Keratinocyte (primary cell): ENCODE data around the gene KCNC3. TPM values are rescaled to one million over a fixed set of nuclear protein-coding genes. Genes with fewer than 3 reads are reported as not detected.

Source experiments
- DNase-seq: peaks from one replicate; pipeline ENCODE4 v3.0.0-alpha.2; 2011; ENCODE audit warnings: low read depth, missing footprints, low spot score
- FAIRE-seq: peaks from 2 replicates; lab custom pipeline; 2011; peaks lifted over from hg19 to GRCh38; lab: Jason Lieb, UNC
- H2AFZ ChIP-seq: 2 replicates; pipeline ENCODE4 v1.6.0; 2012; ENCODE audit warnings: low read length, control low read depth, inconsistent platforms; ENCODE audit not compliant: control insufficient read depth
- H3K27ac ChIP-seq: 2 replicates; pipeline ENCODE4 v1.5.1; 2011; ENCODE audit warnings: low read length; ENCODE audit not compliant: control insufficient read depth, insufficient read depth
- H3K27me3 ChIP-seq: 3 replicates; pipeline ENCODE4 v1.6.0; 2011; ENCODE audit warnings: low read length; ENCODE audit not compliant: control insufficient read depth, insufficient read depth; ENCODE audit errors: extremely low read depth
- H3K36me3 ChIP-seq, 2 experiments: 2 replicates in 1 of 2; 3 replicates in 1 of 2; pipeline ENCODE4 v1.5.1; 2011; ENCODE audit warnings: low read length in 2 of 2, mild to moderate bottlenecking in 1 of 2; ENCODE audit not compliant: control insufficient read depth in 2 of 2, insufficient read depth in 2 of 2; ENCODE audit errors: extremely low read depth in 1 of 2
- H3K4me1 ChIP-seq: 3 replicates; pipeline ENCODE4 v1.5.1; 2011; ENCODE audit warnings: low read length; ENCODE audit not compliant: control insufficient read depth, insufficient read depth; ENCODE audit errors: extremely low read depth
- H3K4me2 ChIP-seq: 3 replicates; pipeline ENCODE4 v1.6.0; 2011; ENCODE audit warnings: low read depth, low read length; ENCODE audit not compliant: control insufficient read depth, insufficient read depth; ENCODE audit errors: extremely low read depth
- H3K4me3 ChIP-seq, 3 experiments: fragments of 200-600 bp in 1 of 3; sonication (generic) in 1 of 3; 2 replicates in 2 of 3; 3 replicates in 1 of 3; pipeline ENCODE4 v1.5.1; 2011 to 2016; ENCODE audit warnings: low read length in 3 of 3, mild to moderate bottlenecking in 3 of 3, control low read depth in 2 of 3, inconsistent platforms in 1 of 3, low read depth in 1 of 3, mixed read lengths in 1 of 3, mixed run types in 1 of 3, moderate library complexity in 1 of 3; ENCODE audit not compliant: control insufficient read depth in 2 of 3, insufficient read depth in 2 of 3; ENCODE audit errors: extremely low read depth in 1 of 3
- H3K79me2 ChIP-seq: 2 replicates; pipeline ENCODE4 v1.6.0; 2012; ENCODE audit warnings: low read length; ENCODE audit not compliant: control insufficient read depth, insufficient read depth
- H3K9ac ChIP-seq: 3 replicates; pipeline ENCODE4 v1.6.0; 2011; ENCODE audit warnings: low read length; ENCODE audit not compliant: control insufficient read depth, insufficient read depth; ENCODE audit errors: extremely low read depth
- H3K9me1 ChIP-seq: 3 replicates; pipeline ENCODE4 v1.6.0; 2011; ENCODE audit warnings: low read length; ENCODE audit not compliant: control insufficient read depth, insufficient read depth; ENCODE audit errors: extremely low read depth
- H3K9me3 ChIP-seq: 2 replicates; pipeline ENCODE4 v1.5.1; 2012; ENCODE audit warnings: low read depth, low read length; ENCODE audit not compliant: control insufficient read depth
- H4K20me1 ChIP-seq: 3 replicates; pipeline ENCODE4 v1.6.0; 2011; ENCODE audit warnings: low read length; ENCODE audit not compliant: control insufficient read depth, insufficient read depth; ENCODE audit errors: extremely low read depth
- EZH2 ChIP-seq: IDR thresholded peaks from one replicate; pipeline ENCODE4 v1.6.1; 2012; ENCODE audit warnings: inconsistent platforms, mild to moderate bottlenecking, low read length, moderate library complexity
- dilution Hi-C: fragments of 300-500 bp; cut with MboI; formaldehyde crosslinking; loops from one replicate; pipeline ENCODE4 v1.7.0; 2020; ENCODE audit warnings: low sequenced_read_pairs; ENCODE audit not compliant: extremely low pct_ligation_motif_present
- polyA plus RNA-seq, 5 experiments: library from polyadenylated mRNA; depleted of rRNA in 3 of 5; stranded (reverse) in 3 of 5; stranded (forward) in 1 of 5; unstranded in 1 of 5; fragments of >200 nt; gene quantifications; 1 replicate in 1 of 5; 2 replicates in 3 of 5; 3 replicates in 1 of 5; pipeline versions ENCODE4 v1.2.1 to v1.2.3, GENCODE V29; 2011 to 2012; ENCODE audit warnings: missing spikeins in 2 of 5, low read depth in 1 of 5, low replicate concordance in 1 of 5
- TF ChIP-seq, protein P1 (sequence below), 3 experiments: IDR thresholded peaks in 1 of 3; conservative IDR thresholded peaks in 1 of 3; optimal IDR thresholded peaks in 1 of 3; 2 replicates in 2 of 3; 3 replicates in 1 of 3; pipeline versions ENCODE3 to v1.5.1; 2011; ENCODE audit warnings: low read length in 3 of 3, mild to moderate bottlenecking in 3 of 3, moderate library complexity in 2 of 3, control low read depth in 1 of 3, inconsistent platforms in 1 of 3; ENCODE audit not compliant: insufficient read depth in 2 of 3; ENCODE audit errors: extremely low read depth in 1 of 3

KCNC3 gene
- polyA plus RNA-seq, 1 donor (not counting 4 experiments of a cell fraction or from before 2014, with no cell fraction given) = 0.01 TPM

GRCh38 chr19:50332244-50333038 is 3.3 kb upstream of the KCNC3 start:
- FAIRE-seq (no peak), DNase-seq (no peak)
- peak overlapping the region in 1 of 3 experiments; percentile 30 for H3K4me3 ChIP-seq
- H3K9me1 ChIP-seq = no peaks in the 10 kb centered on the region
- H3K79me2 ChIP-seq = no peaks in the 10 kb centered on the region
- no peak overlapping the region for H2AFZ ChIP-seq
- peaks cover 54% of the 10 kb centered on the region for H3K27me3 ChIP-seq
- H3K27ac ChIP-seq = no peak overlapping the region
- dilution Hi-C loops = no loop called here
- TF ChIP-seq, protein P1, sequence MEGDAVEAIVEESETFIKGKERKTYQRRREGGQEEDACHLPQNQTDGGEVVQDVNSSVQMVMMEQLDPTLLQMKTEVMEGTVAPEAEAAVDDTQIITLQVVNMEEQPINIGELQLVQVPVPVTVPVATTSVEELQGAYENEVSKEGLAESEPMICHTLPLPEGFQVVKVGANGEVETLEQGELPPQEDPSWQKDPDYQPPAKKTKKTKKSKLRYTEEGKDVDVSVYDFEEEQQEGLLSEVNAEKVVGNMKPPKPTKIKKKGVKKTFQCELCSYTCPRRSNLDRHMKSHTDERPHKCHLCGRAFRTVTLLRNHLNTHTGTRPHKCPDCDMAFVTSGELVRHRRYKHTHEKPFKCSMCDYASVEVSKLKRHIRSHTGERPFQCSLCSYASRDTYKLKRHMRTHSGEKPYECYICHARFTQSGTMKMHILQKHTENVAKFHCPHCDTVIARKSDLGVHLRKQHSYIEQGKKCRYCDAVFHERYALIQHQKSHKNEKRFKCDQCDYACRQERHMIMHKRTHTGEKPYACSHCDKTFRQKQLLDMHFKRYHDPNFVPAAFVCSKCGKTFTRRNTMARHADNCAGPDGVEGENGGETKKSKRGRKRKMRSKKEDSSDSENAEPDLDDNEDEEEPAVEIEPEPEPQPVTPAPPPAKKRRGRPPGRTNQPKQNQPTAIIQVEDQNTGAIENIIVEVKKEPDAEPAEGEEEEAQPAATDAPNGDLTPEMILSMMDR (optimal IDR thresholded peaks at IDR 0.05 in 1 of 3, IDR thresholded peaks at IDR 0.05 in 1 of 3, conservative IDR thresholded peaks at IDR 0.05 in 1 of 3; ENCODE audit: extremely low read depth in 1 of 3, insufficient read depth in 2 of 3, low read length in 3 of 3) = no peak
- no peak for TF ChIP-seq EZH2
- no peaks in the 10 kb centered on the region for H3K36me3 ChIP-seq
- no peaks in the 10 kb centered on the region for H4K20me1 ChIP-seq
- H3K9me3 ChIP-seq = peaks cover 12% of the 10 kb centered on the region
- no peak overlapping the region for H3K9ac ChIP-seq
- no peak overlapping the region for H3K4me2 ChIP-seq
- H3K4me1 ChIP-seq = peaks cover 3% of the 10 kb centered on the region

DNA sequence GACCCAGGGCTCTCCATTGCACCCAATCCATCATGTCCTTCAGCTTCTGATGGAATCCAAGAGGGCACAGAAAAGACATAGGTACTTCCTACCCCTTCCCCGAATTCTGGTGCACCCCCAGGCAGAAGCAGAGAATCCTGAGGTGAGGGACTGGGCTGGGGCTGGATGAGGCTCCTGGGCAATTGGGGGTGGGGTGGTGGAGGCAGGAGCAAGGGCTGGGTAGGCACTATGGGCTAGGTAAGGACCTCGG is 2.7 kb upstream of the KCNC3 start:
- Histone ChIP-seq H3K9me3 (peaks cover 12% of the 10 kb centered on the region), H3K36me3 (no peaks in the 10 kb centered on the region), H3K4me1 (peaks cover 3% of the 10 kb centered on the region), H3K79me2 (no peaks in the 10 kb centered on the region), H3K27ac (no peak overlapping the region), H3K4me2 (no peak overlapping the region), H2AFZ (no peak overlapping the region), H3K4me3 (no peak overlapping the region), H3K27me3 (peaks cover 59% of the 10 kb centered on the region), H3K9ac (no peak overlapping the region), H3K9me1 (no peaks in the 10 kb centered on the region), H4K20me1 (no peaks in the 10 kb centered on the region)
- DNase-seq = no peak
- FAIRE-seq = no peak
- TF ChIP-seq, protein P1 (optimal IDR thresholded peaks at IDR 0.05 in 1 of 3, IDR thresholded peaks at IDR 0.05 in 1 of 3, conservative IDR thresholded peaks at IDR 0.05 in 1 of 3; ENCODE audit: extremely low read depth in 1 of 3, insufficient read depth in 2 of 3, low read length in 3 of 3) = no peak
- no peak for TF ChIP-seq EZH2
- dilution Hi-C loops = no loop called here
